IMR-90 (cell line): ENCODE data around the gene GBE1. TPM values are rescaled to one million over a fixed set of nuclear protein-coding genes. Genes with fewer than 3 reads are reported as not detected.

Experiments used
- ATAC-seq: fragments of 200-7000 bp; cut with Tn5 transposase; 2 replicates; pipeline ENCODE4 v1.9.1; 2020; ENCODE audit warnings: low read depth, mild to moderate bottlenecking, moderate library complexity
- BruUV-seq: library from RNA; stranded (reverse); fragments of 400-500 nt; replicated peaks from 2 replicates; lab custom pipeline; 2021; lab: Mats Ljungman, UMichigan
- CTCF ChIA-PET: fragments of 300-600 bp; formaldehyde crosslinking; extraction: SDS; loops from one replicate; lab custom pipeline; 2021; ENCODE audit warnings: antibody characterized with exemption; lab: Yijun Ruan, JAX
- POLR2A ChIA-PET: fragments of 300-600 bp; sonication (Branson Sonifier 250); formaldehyde crosslinking; loops from one replicate; lab custom pipeline; 2022; ENCODE audit warnings: antibody characterized with exemption; ENCODE audit not compliant: unreplicated experiment; lab: Charles Lee
- DNase-seq: peaks from one replicate; pipeline ENCODE4 v3.0.0; 2013
- H2AFZ ChIP-seq: replicated peaks from 2 replicates; pipeline ENCODE3; 2013; ENCODE audit warnings: low read length, mild to moderate bottlenecking; ENCODE audit not compliant: poor library complexity
- H2AK5ac ChIP-seq: 2 replicates; pipeline ENCODE4 v1.6.1; 2013; ENCODE audit warnings: low read depth, low read length, inconsistent platforms
- H2AK9ac ChIP-seq: replicated peaks from 2 replicates; pipeline ENCODE3; 2013; ENCODE audit warnings: mild to moderate bottlenecking, low read depth, low read length, moderate library complexity; ENCODE audit not compliant: poor library complexity
- H2BK120ac ChIP-seq: 2 replicates; pipeline ENCODE4 v1.6.1; 2013; ENCODE audit warnings: low read depth, low read length, inconsistent platforms
- H2BK15ac ChIP-seq: 3 replicates; pipeline ENCODE4 v1.6.1; 2013; ENCODE audit warnings: low read depth, low read length, inconsistent platforms
- H2BK20ac ChIP-seq: 2 replicates; pipeline ENCODE4 v1.6.1; 2013; ENCODE audit warnings: low read depth, mild to moderate bottlenecking, inconsistent platforms, low read length, moderate library complexity
- H2BK5ac ChIP-seq: 2 replicates; pipeline ENCODE4 v1.6.1; 2013; ENCODE audit warnings: mild to moderate bottlenecking, low read depth, low read length, inconsistent platforms; ENCODE audit not compliant: poor library complexity, severe bottlenecking
- H3K14ac ChIP-seq: replicated peaks from 2 replicates; pipeline ENCODE4 v1.6.1; 2013; ENCODE audit warnings: low read depth, low read length, inconsistent platforms
- H3K18ac ChIP-seq: 2 replicates; pipeline ENCODE4 v1.6.1; 2013; ENCODE audit warnings: low read depth, low read length, control low read depth
- H3K23ac ChIP-seq: 2 replicates; pipeline ENCODE4 v1.6.1; 2013; ENCODE audit warnings: low read depth, low read length, inconsistent platforms
- H3K27ac ChIP-seq: 2 replicates; pipeline ENCODE4 v1.5.1; 2013; ENCODE audit warnings: mild to moderate bottlenecking, control low read depth, low read length; ENCODE audit not compliant: insufficient read depth
- H3K27me3 ChIP-seq: 2 replicates; pipeline ENCODE4 v1.6.1; 2013; ENCODE audit warnings: low read length; ENCODE audit not compliant: control insufficient read depth, insufficient read depth
- H3K36me3 ChIP-seq: 2 replicates; pipeline ENCODE4 v1.6.1; 2013; ENCODE audit warnings: low read length, mixed read lengths; ENCODE audit not compliant: control insufficient read depth, insufficient read depth
- H3K4ac ChIP-seq: 2 replicates; pipeline ENCODE4 v1.6.1; 2013; ENCODE audit warnings: low read depth, low read length, inconsistent platforms
- H3K4me1 ChIP-seq: 2 replicates; pipeline ENCODE4 v1.6.1; 2013; ENCODE audit warnings: low read length, mixed read lengths; ENCODE audit not compliant: control insufficient read depth, insufficient read depth
- H3K4me2 ChIP-seq: 2 replicates; pipeline ENCODE4 v1.6.1; 2013; ENCODE audit warnings: low read depth, mild to moderate bottlenecking, control low read depth, low read length, moderate library complexity
- H3K4me3 ChIP-seq: 2 replicates; pipeline ENCODE4 v1.5.1; 2013; ENCODE audit warnings: low read depth, mild to moderate bottlenecking, control low read depth, low read length, moderate library complexity; ENCODE audit not compliant: insufficient read depth
- H3K56ac ChIP-seq: 2 replicates; pipeline ENCODE4 v1.6.1; 2013; ENCODE audit warnings: low read length, inconsistent platforms; ENCODE audit not compliant: insufficient read depth; ENCODE audit errors: extremely low read depth
- H3K79me1 ChIP-seq, 2 experiments: 2 replicates each; pipeline ENCODE4 v1.6.1; 2013; ENCODE audit warnings: low read length in 2 of 2, inconsistent platforms in 1 of 2, low read depth in 1 of 2
- H3K9ac ChIP-seq: 2 replicates; pipeline ENCODE4 v1.6.1; 2013; ENCODE audit warnings: low read depth, low read length, control low read depth
- H3K9me1 ChIP-seq: 2 replicates; pipeline ENCODE4 v1.6.1; 2013; ENCODE audit warnings: low read length, inconsistent platforms; ENCODE audit not compliant: insufficient read depth
- H3K9me3 ChIP-seq: 2 replicates; pipeline ENCODE4 v1.6.1; 2013; ENCODE audit warnings: low read length; ENCODE audit not compliant: control insufficient read depth, insufficient read depth
- H4K20me1 ChIP-seq: 2 replicates; pipeline ENCODE4 v1.6.1; 2013; ENCODE audit warnings: low read length, inconsistent platforms; ENCODE audit not compliant: insufficient read depth
- H4K5ac ChIP-seq: 2 replicates; pipeline ENCODE4 v1.6.1; 2013; ENCODE audit warnings: mild to moderate bottlenecking, low read depth, low read length, control low read depth
- H4K8ac ChIP-seq, 2 experiments: 2 replicates each; pipeline ENCODE4 v1.6.1; 2013; ENCODE audit warnings: low read depth in 2 of 2, low read length in 2 of 2, control low read depth in 1 of 2, inconsistent platforms in 1 of 2
- H4K91ac ChIP-seq: 2 replicates; pipeline ENCODE4 v1.6.1; 2013; ENCODE audit warnings: low read depth, low read length, inconsistent platforms; ENCODE audit not compliant: insufficient read depth
- FOS ChIP-seq: fragments of 150-350 bp; IDR thresholded peaks from 2 replicates; pipeline ENCODE4 v1.6.1; 2016; ENCODE audit warnings: low read depth, low read length
- WGBS, 2 experiments: methylation state at CpG; one replicate each; pipeline versions ENCODE4 v1.1.5 to v1.1.7; 2013; ENCODE audit warnings: missing lambda C conversion rate in 2 of 2; ENCODE audit not compliant: insufficient read length in 1 of 2; ENCODE audit errors: extremely low coverage in 2 of 2; 5-methylcytosine and 5-hydroxymethylcytosine counted together
- dilution Hi-C: fragments of 300-500 bp; cut with HindIII; formaldehyde crosslinking; loops from one replicate; pipeline ENCODE4 v1.14.3; 2018; ENCODE audit warnings: low sequenced_read_pairs; ENCODE audit not compliant: unreplicated experiment
- in situ Hi-C: fragments of 300-500 bp; cut with MboI; formaldehyde crosslinking; loops from 3 replicates; pipeline ENCODE4 v1.14.3; 2019; ENCODE audit warnings: low sequenced_read_pairs, inconsistent platforms, mixed read lengths
- intact Hi-C: fragments of 100-400 bp; cut with micrococcal nuclease; formaldehyde crosslinking; loops from 2 replicates; pipeline ENCODE4 v1.10.0; 2022
- polyA plus RNA-seq, 3 experiments: library from polyadenylated mRNA; depleted of rRNA; stranded (reverse); fragments of >200 nt; gene quantifications; 2 replicates each; pipeline ENCODE4 v1.2.3, GENCODE V29; 2012; ENCODE audit warnings: low replicate concordance in 1 of 3
- total RNA-seq: library from RNA; depleted of rRNA; stranded (reverse); fragments of >200 nt; gene quantifications from 2 replicates; pipeline ENCODE4 v1.2.3, GENCODE V29; 2012

GBE1 gene
- total and polyA plus RNA-seq, 2 of the 4 experiments (the other 2 are of a cell fraction), result 36.7 to 90.3 TPM

GRCh38 chr3:81741216-81741615 lies 20.2 kb downstream of the GBE1 start:
- Histone ChIP-seq H4K20me1 (no peaks in the 10 kb centered on the region), H3K9me3 (no peaks in the 10 kb centered on the region), H3K27me3 (no peaks in the 10 kb centered on the region), H3K9me1 (no peaks in the 10 kb centered on the region), H2BK5ac (peak overlapping the region; percentile 94), H3K4ac (peak overlapping the region; percentile 15; the same call in 1 of the 2 replicates), H3K18ac (peak overlapping the region; percentile 81), H3K79me1 (peaks cover 16 to 34% of the 10 kb centered on the region in 2 experiments), H3K27ac (peak overlapping the region; percentile 87; the same call in 1 of the 2 replicates), H3K23ac (no peak overlapping the region), H3K9ac (no peak overlapping the region), H3K4me1 (peaks cover 13% of the 10 kb centered on the region; the same call in 1 of the 2 replicates), H4K8ac (peak overlapping the region in 1 of 2 experiments; percentile 69; a peak in 1 of 4 replicates), H2AK5ac (no peak overlapping the region), H4K5ac (peak overlapping the region; percentile 82; the same call in 1 of the 2 replicates), H2AFZ (no peak overlapping the region), H2BK15ac (no peak overlapping the region), H3K56ac (no peak overlapping the region), H2BK120ac (peak overlapping the region; percentile 76), H3K36me3 (peaks cover 1% of the 10 kb centered on the region; the same call in 1 of the 2 replicates), H3K4me3 (no peak overlapping the region), H2BK20ac (no peak overlapping the region; the same call in 1 of the 2 replicates), H2AK9ac (no peak overlapping the region), H3K4me2 (peak overlapping the region; percentile 81), H3K14ac (peak overlapping the region; percentile 84; the same call in 1 of the 2 replicates), H4K91ac (no peak overlapping the region)
- no CpG with 5 or more reads among the region's 1 CpG for WGBS, 2 experiments
- intact Hi-C loops (no loop called here), in situ Hi-C loops (no loop called here), dilution Hi-C loops (no loop called here)
- peak; percentile 4; the same call in 1 of the 2 replicates for ATAC-seq
- no TSS peak for BruUV-seq
- CTCF ChIA-PET, result interaction anchor here (0.5 kb wide), 1 partner anchor 291 kb away, joined by 3 read pairs; no protein-coding TSS in a partner anchor
- no peak for TF ChIP-seq FOS
- peak; percentile 73 for DNase-seq
- POLR2A ChIA-PET, result no interaction called here
